ENCODE measurements around the gene PRDX1. TPM values are rescaled to one million over a fixed set of nuclear protein-coding genes. Genes with fewer than 3 reads are reported as not detected.
A peak's percentile ranks its signal among the peaks of the same experiment; 100 is the strongest.

Gene PRDX1
- total and polyA plus RNA-seq, 7 experiments from 2014 or later, result 28.8 to 369 (median 101) TPM

- H3K27ac Mint-ChIP-seq, result peak overlapping the region; percentile 35 to 93 (median 81)
- ATAC-seq (peak; percentile 98), DNase-seq (peak; percentile 31 to 87 (median 63))
- intact Hi-C loops (cut with micrococcal nuclease), result loop anchor here (1.0 to 5.0 kb wide), 4 partner anchors 8 to 39 kb away; partner anchors contain the start of genes NASP (in 1 of the 2) and PRDX1 (in 1 of the 2)
- H3K4me1 Mint-ChIP-seq, result peaks cover 13 to 41% (median 32%) of the 10 kb centered on the region in 7 donors
- no peaks in the 10 kb centered on the region for H3K27me3 Mint-ChIP-seq
- H3K36me3 ChIP-seq (ENCODE audit: control insufficient read depth in 2 of 3, insufficient read depth in 3 of 3, low read length in 3 of 3), result no peaks in the 10 kb centered on the region
- H3K4me1 ChIP-seq (ENCODE audit: control insufficient read depth in 2 of 2, insufficient read depth in 2 of 2, low read length in 2 of 2), result peaks cover 12 to 13% of the 10 kb centered on the region in 2 donors
- peaks cover 0 to 2% (median 0%) of the 10 kb centered on the region in 5 donors for H3K36me3 Mint-ChIP-seq
- H3K27me3 ChIP-seq (ENCODE audit: control insufficient read depth in 2 of 2, insufficient read depth in 2 of 2, low read length in 2 of 2), result no peaks in the 10 kb centered on the region
- H3K9me3 Mint-ChIP-seq, result no peaks in the 10 kb centered on the region
- peak overlapping the region; percentile 55 for H3K27ac ChIP-seq (ENCODE audit: low read depth, low read length)
- H3K9me3 ChIP-seq (ENCODE audit: control insufficient read depth in 2 of 3, low read length in 3 of 3), result no peaks in the 10 kb centered on the region
- CTCF ChIA-PET, result interaction anchor here (0.6 to 1.8 kb wide), 3 partner anchors 13 to 182 kb away, joined by 3 to 10 read pairs (median 3); no protein-coding TSS in a partner anchor
- peak overlapping the region; percentile 15 for H3K4me3 ChIP-seq (ENCODE audit: low read length)
- H3K4me3 Mint-ChIP-seq, result peak overlapping the region; percentile 33 to 82 (median 76)
- POLR2A ChIA-PET, result interaction anchor here (1.0 to 4.6 kb wide), 4 partner anchors 22 to 203 kb away, joined by 3 to 26 read pairs (median 4); partner anchors contain the start of genes CCDC163, MMACHC, MUTYH and PRDX1
Observed at GRCh38 chr1:45543581-45544417, 22.1 kb upstream of the PRDX1 start.

DNA sequence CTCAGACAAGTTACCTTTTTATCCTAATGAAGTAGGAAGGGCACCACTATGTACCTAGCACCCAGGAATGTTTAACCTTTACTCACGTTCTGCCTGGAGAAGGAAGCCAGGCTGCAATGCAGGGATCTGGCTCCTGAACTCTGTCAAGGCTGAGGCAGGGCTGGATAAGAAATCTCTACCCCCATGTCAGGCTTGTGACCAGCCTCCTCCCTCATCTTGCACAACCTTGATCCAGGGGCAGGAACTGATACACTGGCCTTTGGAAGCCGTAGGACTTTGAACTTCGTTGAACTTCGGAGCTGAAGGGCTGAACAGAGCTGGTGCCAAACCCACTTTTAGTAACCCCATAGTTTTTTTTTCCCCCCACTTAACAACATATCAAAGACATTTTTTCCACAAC lies 20.9 kb upstream of the PRDX1 start:
- ChIA-PET POLR2A (interaction anchor here (0.6 to 4.6 kb wide), 2 partner anchors 19 to 21 kb away, joined by 3 to 26 read pairs; partner anchors contain the start of gene PRDX1), CTCF (interaction anchor here (1.5 kb wide), 1 partner anchor 26 kb away, joined by 4 read pairs; no protein-coding TSS in a partner anchor)
- Mint-ChIP-seq H3K9me3 (no peaks in the 10 kb centered on the region), H3K36me3 (peaks cover 0 to 2% (median 0%) of the 10 kb centered on the region in 5 donors), H3K27me3 (no peaks in the 10 kb centered on the region), H3K4me1 (peaks cover 13 to 41% (median 32%) of the 10 kb centered on the region in 7 donors), H3K4me3 (peak overlapping the region in 3 of 10 donors; percentile 16 to 52 (median 25)), H3K27ac (peak overlapping the region in 1 of 9 donors; percentile 72)
- H3K4me1 ChIP-seq (ENCODE audit: control insufficient read depth in 2 of 2, insufficient read depth in 2 of 2, low read length in 2 of 2), result peaks cover 12 to 13% of the 10 kb centered on the region in 2 donors
- intact Hi-C loops (cut with micrococcal nuclease), result loop anchor here in 1 of 2 donors (5.0 kb wide), 1 partner anchor 40 kb away; the partner anchor contains the start of gene NASP
- DNase-seq (no peak), ATAC-seq (no peak)
- H3K36me3 ChIP-seq (ENCODE audit: control insufficient read depth in 2 of 3, insufficient read depth in 3 of 3, low read length in 3 of 3), result no peaks in the 10 kb centered on the region
- H3K4me3 ChIP-seq (ENCODE audit: low read length), result no peak overlapping the region
- no peaks in the 10 kb centered on the region for H3K27me3 ChIP-seq (ENCODE audit: control insufficient read depth in 2 of 2, insufficient read depth in 2 of 2, low read length in 2 of 2)
- no peak overlapping the region for H3K27ac ChIP-seq (ENCODE audit: low read depth, low read length)
- no peaks in the 10 kb centered on the region for H3K9me3 ChIP-seq (ENCODE audit: control insufficient read depth in 2 of 3, low read length in 3 of 3)

GRCh38 chr1:45541193-45541592 lies 19.5 kb upstream of the PRDX1 start:
- ChIA-PET POLR2A (interaction anchor here (0.6 to 4.6 kb wide), 3 partner anchors 20 to 727 kb away, joined by 3 to 26 read pairs (median 4); partner anchors contain the start of gene PRDX1), CTCF (interaction anchor here (1.5 kb wide), 1 partner anchor 24 kb away, joined by 4 read pairs; no protein-coding TSS in a partner anchor)
- ATAC-seq (no peak), DNase-seq (no peak)
- Mint-ChIP-seq H3K4me3 (no peak overlapping the region), H3K9me3 (no peaks in the 10 kb centered on the region), H3K27ac (peak overlapping the region in 2 of 9 donors; percentile 36 to 42), H3K4me1 (peaks cover 13 to 44% (median 33%) of the 10 kb centered on the region in 7 donors), H3K36me3 (no peaks in the 10 kb centered on the region), H3K27me3 (peaks cover 0 to under 1% (median 0%) of the 10 kb centered on the region in 5 donors)
- Histone ChIP-seq H3K27me3 (ENCODE audit: control insufficient read depth in 2 of 2, insufficient read depth in 2 of 2, low read length in 2 of 2) (no peaks in the 10 kb centered on the region), H3K27ac (ENCODE audit: low read depth, low read length) (no peak overlapping the region), H3K4me3 (ENCODE audit: low read length) (no peak overlapping the region), H3K4me1 (ENCODE audit: control insufficient read depth in 2 of 2, insufficient read depth in 2 of 2, low read length in 2 of 2) (peaks cover 12 to 13% of the 10 kb centered on the region in 2 donors), H3K9me3 (ENCODE audit: control insufficient read depth in 2 of 3, low read length in 3 of 3) (no peaks in the 10 kb centered on the region), H3K36me3 (ENCODE audit: control insufficient read depth in 2 of 3, insufficient read depth in 3 of 3, low read length in 3 of 3) (no peaks in the 10 kb centered on the region)
- intact Hi-C loops (cut with micrococcal nuclease), result loop anchor here in 1 of 2 donors (5.0 kb wide), 1 partner anchor 41 kb away; the partner anchor contains the start of gene NASP

- H3K9me3 Mint-ChIP-seq, result no peaks in the 10 kb centered on the region
- no peak overlapping the region for H3K27ac ChIP-seq (ENCODE audit: low read depth, low read length)
- ATAC-seq, result no peak
- H3K36me3 ChIP-seq (ENCODE audit: control insufficient read depth in 2 of 3, insufficient read depth in 3 of 3, low read length in 3 of 3), result no peaks in the 10 kb centered on the region
- ChIA-PET CTCF (no interaction called here), POLR2A (interaction anchor here (0.6 to 1.4 kb wide), 2 partner anchors 15 to 726 kb away, joined by 4 to 8 read pairs; partner anchors contain the start of gene PRDX1)
- peaks cover 0 to 13% (median 0%) of the 10 kb centered on the region in 7 donors for H3K4me1 Mint-ChIP-seq
- H3K4me3 ChIP-seq (ENCODE audit: low read length), result no peak overlapping the region
- no peaks in the 10 kb centered on the region for H3K4me1 ChIP-seq (ENCODE audit: control insufficient read depth in 2 of 2, insufficient read depth in 2 of 2, low read length in 2 of 2)
- no peak overlapping the region for H3K4me3 Mint-ChIP-seq
- no peaks in the 10 kb centered on the region for H3K36me3 Mint-ChIP-seq
- H3K27me3 Mint-ChIP-seq, result peaks cover 0 to 2% (median 0%) of the 10 kb centered on the region in 5 donors
- peak overlapping the region in 1 of 9 donors; percentile 14 for H3K27ac Mint-ChIP-seq
- intact Hi-C loops (cut with micrococcal nuclease), result no loop called here
- H3K27me3 ChIP-seq (ENCODE audit: control insufficient read depth in 2 of 2, insufficient read depth in 2 of 2, low read length in 2 of 2), result no peaks in the 10 kb centered on the region
- no peak for DNase-seq
- H3K9me3 ChIP-seq (ENCODE audit: control insufficient read depth in 2 of 3, low read length in 3 of 3), result no peaks in the 10 kb centered on the region
Observed at GRCh38 chr1:45536886-45537285, 15.2 kb upstream of the PRDX1 start.

DNA sequence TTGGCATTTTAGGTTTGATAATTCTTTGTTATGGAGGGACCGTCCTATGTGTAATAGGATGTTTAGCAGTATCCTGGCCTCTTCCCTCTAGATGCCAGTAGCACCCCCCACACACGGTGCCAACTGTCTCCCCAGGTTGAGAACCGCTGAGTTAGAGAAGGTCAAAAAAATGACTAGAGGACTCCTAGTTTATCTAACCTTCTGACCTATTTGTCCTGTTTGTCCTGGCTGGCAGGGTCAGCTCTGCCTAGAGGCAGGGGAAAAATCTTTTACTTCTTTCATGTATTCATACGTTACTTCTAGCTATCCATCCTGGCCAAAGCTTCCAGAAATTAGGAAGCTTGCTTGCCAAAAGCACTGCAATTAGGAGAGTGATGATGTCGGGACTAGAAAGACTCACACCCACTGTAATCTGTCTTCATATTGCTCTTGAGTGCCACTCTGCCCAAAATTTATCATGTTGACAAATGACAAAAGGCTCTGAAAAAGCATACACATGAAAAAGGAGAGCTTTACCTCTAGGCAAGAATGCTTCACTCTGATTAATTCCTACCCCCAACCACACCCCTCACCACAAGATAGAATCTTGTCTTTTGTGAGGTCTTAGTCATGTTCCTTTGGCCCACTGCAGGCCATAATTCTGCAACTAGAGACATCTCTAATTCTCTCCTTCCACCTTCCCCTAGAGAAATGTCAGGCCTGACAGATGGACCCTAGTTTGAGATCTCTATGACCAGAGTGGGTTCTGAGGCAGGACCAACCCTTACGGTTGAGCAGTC lies 14.5 kb upstream of the PRDX1 start:
- ChIA-PET POLR2A (interaction anchor here (0.5 to 1.4 kb wide), 2 partner anchors 14 to 18 kb away, joined by 4 to 8 read pairs; partner anchors contain the start of gene PRDX1), CTCF (no interaction called here)
- no peaks in the 10 kb centered on the region for H3K36me3 Mint-ChIP-seq
- no peak overlapping the region for H3K4me3 Mint-ChIP-seq
- H3K4me3 ChIP-seq (ENCODE audit: low read length), result no peak overlapping the region
- intact Hi-C loops (cut with micrococcal nuclease), result no loop called here
- no peaks in the 10 kb centered on the region for H3K9me3 Mint-ChIP-seq
- H3K27me3 ChIP-seq (ENCODE audit: control insufficient read depth in 2 of 2, insufficient read depth in 2 of 2, low read length in 2 of 2), result no peaks in the 10 kb centered on the region
- H3K27ac Mint-ChIP-seq, result no peak overlapping the region
- no peaks in the 10 kb centered on the region for H3K4me1 ChIP-seq (ENCODE audit: control insufficient read depth in 2 of 2, insufficient read depth in 2 of 2, low read length in 2 of 2)
- peaks cover 0 to 2% (median 0%) of the 10 kb centered on the region in 5 donors for H3K27me3 Mint-ChIP-seq
- no peaks in the 10 kb centered on the region for H3K9me3 ChIP-seq (ENCODE audit: control insufficient read depth in 2 of 3, low read length in 3 of 3)
- H3K36me3 ChIP-seq (ENCODE audit: control insufficient read depth in 2 of 3, insufficient read depth in 3 of 3, low read length in 3 of 3), result no peaks in the 10 kb centered on the region
- ATAC-seq, result no peak
- no peak for DNase-seq
- peaks cover 0 to 13% (median 0%) of the 10 kb centered on the region in 7 donors for H3K4me1 Mint-ChIP-seq
- H3K27ac ChIP-seq (ENCODE audit: low read depth, low read length), result no peak overlapping the region

- H3K36me3 ChIP-seq (ENCODE audit: control insufficient read depth in 2 of 3, insufficient read depth in 3 of 3, low read length in 3 of 3), result no peaks in the 10 kb centered on the region
- no peaks in the 10 kb centered on the region for H3K9me3 ChIP-seq (ENCODE audit: control insufficient read depth in 2 of 3, low read length in 3 of 3)
- no peaks in the 10 kb centered on the region for H3K27me3 ChIP-seq (ENCODE audit: control insufficient read depth in 2 of 2, insufficient read depth in 2 of 2, low read length in 2 of 2)
- ChIA-PET POLR2A (interaction anchor here (2.1 kb wide), 1 partner anchor 10 kb away, joined by 4 read pairs; the partner anchor contains the start of gene PRDX1), CTCF (no interaction called here)
- H3K4me1 Mint-ChIP-seq, result peaks cover 0 to 9% (median 0%) of the 10 kb centered on the region in 7 donors
- ATAC-seq, result no peak
- H3K9me3 Mint-ChIP-seq, result no peaks in the 10 kb centered on the region
- no peak overlapping the region for H3K27ac ChIP-seq (ENCODE audit: low read depth, low read length)
- no peak overlapping the region for H3K27ac Mint-ChIP-seq
- no peaks in the 10 kb centered on the region for H3K4me1 ChIP-seq (ENCODE audit: control insufficient read depth in 2 of 2, insufficient read depth in 2 of 2, low read length in 2 of 2)
- H3K36me3 Mint-ChIP-seq, result no peaks in the 10 kb centered on the region
- peaks cover 0 to 2% (median 0%) of the 10 kb centered on the region in 5 donors for H3K27me3 Mint-ChIP-seq
- intact Hi-C loops (cut with micrococcal nuclease), result no loop called here
- no peak overlapping the region for H3K4me3 ChIP-seq (ENCODE audit: low read length)
- no peak overlapping the region for H3K4me3 Mint-ChIP-seq
- no peak for DNase-seq
Observed at GRCh38 chr1:45531873-45532272, 10.2 kb upstream of the PRDX1 start.

All from naive thymus-derived CD4-positive, alpha-beta T cell (primary cell).